ENCODE measurements around the gene TMED5.
"Not testable (repeated sequence)": the region's sequence is repeated elsewhere in the genome, so short reads cannot be mapped to it uniquely, and the experiment has no call there.

TMED5 gene

DNA sequence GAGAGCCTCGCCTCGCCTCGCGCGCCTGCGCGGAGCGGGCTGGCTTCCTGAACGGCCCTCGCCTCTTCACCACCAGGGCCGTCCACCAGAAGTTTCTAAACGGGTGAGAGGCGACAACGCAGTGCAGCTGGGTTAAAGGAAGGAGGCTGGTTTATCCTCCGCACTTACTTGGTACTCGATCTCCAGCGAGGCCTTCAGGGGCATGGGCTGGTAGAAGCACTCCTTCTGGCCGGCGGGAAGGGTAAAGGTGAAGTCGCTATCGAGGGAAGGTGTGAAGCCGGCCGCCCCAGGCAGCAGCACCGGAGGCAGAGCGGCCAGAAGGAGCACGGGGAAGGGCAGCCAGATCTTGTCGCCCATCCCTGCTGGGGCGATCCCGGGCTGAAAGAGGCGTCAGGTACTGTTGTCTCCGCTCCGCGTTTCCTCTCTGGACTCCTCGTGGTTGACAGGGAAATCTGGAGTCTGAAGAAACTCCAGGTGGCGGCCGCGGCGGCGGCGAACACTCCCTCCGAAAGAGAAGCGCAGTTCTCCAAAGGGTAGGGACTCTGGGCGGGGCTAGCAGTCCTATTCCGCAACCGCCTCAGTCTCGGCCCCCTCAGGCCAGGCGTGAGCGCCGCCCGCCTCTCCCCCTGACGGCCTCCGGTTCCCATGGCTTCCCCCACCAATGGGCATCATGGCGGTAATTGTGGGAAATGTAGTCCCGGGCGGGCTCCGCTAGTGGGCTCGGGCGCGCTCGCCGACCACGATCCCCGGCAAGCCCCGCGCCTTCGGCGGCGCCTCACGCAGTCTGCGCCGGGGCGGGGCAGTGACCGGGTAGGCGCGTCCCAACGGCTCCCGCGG, at the start of gene TMED5:
TMED5 (minus strand) TSS at position 528 of the 837 bp plus-strand sequence; CDS start at position 357, 171 bp downstream.
- peak; percentile 92 for DNase-seq (ENCODE audit: low read depth)

DNA sequence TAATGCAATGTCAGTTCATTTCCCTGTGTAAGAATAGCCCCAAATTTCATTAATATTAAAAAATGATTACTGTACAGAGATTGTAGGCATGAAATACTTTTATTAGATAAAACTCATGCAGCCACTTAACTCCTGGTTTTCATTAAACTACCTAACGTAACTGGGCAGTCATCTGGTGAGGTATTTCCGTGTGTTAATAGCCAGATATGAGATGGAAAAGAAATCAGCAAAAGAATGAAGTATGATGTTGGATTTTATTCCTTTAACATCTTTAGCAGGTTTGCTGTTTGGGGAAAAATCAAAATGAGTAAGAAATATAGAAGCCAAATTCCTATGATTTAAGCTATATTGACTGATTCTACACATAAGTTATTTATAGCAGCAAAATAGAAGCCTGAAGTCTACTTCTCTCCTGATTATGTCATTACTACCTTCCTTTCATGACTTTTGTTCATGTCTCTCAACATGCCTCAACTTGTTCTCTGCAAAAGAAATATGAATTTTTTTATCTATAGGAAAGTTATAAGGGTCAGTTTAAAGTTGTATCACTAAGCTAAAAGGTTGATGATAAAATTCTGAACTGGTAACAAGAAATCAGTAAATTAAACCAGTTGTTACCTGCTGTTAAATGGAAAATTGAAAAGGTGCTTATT, 42.9 kb upstream of the TMED5 start:
- no peak for DNase-seq (ENCODE audit: low read depth)

DNA sequence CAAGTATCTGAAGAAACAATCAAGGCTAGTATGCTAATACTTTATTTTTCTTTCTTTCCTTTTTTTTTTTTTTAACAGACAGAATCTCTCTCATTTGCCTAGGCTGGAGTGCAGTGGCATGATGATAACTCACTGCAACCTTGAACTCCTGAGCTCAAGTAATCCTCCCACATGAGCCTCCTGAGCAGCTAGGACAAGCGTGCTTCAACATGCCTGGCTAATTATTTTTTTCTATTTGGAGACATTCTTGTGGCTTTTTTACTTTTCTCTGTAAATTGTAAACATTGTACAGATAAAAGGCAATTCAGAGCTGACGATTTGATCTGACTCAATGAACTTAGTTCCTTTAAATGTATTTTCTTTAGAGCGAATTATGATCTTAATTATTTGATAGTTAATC, 41.7 kb upstream of the TMED5 start:
- DNase-seq (ENCODE audit: low read depth) = no peak

DNA sequence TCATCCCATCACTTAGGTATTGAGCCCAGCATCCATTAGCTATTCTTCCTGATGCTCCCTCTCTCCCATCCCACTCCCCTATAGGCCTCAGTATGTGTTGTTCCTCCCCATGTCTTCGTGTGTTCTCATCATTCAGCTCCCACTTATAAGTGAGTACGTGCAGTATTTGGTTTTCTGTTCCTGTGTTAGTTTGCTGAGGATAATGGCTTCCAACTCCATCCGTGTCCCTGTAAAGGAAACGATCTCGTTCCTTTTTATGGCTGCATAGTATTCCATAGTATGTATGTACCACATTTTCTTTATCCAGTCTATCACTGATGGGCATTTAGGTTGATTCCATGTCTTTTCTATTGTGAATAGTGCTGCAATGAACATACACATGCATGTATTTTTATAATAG, 40.5 kb upstream of the TMED5 start:
- not testable (repeated sequence) for DNase-seq (ENCODE audit: low read depth)

DNA sequence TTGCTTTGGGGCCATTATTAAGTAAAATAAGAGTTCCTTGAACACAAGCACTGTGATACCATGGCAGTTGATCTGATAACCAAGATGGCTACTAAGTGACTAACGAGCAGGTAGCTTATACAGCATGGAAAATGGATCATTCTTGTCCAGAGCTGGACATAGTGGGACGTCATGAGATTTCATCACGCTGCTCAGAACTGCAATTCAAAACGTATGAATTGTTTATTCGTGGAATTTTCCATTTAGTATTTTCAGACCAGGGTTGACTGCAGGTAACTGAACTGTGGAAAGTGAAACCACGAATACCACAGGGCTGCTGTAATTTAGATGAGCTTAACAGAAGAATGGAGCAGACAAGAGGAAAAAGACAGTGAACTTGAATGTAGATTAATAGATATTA, 39.2 kb upstream of the TMED5 start:
- peak; percentile 5 for DNase-seq (ENCODE audit: low read depth)

DNA sequence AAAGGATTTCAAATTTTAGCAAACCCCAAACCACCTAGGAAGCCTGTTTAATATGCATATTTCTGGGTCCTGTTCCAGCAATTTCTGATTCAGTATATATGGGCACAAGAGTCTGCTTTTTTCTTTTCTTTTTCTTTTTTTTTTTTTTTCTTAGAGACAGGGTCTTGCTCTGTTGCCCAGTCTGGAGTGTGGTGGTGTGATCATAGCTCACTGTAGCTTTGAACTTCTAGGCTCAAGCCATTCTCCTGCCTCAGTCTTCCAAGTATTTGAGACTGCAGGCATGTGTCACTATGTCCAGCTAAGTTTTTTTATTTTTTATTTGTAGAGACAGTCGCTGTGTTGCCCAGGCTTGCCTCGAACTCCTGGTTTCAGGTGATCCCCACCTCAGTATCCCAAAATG, 35.1 kb upstream of the TMED5 start:
- DNase-seq (ENCODE audit: low read depth) = no peak

DNA sequence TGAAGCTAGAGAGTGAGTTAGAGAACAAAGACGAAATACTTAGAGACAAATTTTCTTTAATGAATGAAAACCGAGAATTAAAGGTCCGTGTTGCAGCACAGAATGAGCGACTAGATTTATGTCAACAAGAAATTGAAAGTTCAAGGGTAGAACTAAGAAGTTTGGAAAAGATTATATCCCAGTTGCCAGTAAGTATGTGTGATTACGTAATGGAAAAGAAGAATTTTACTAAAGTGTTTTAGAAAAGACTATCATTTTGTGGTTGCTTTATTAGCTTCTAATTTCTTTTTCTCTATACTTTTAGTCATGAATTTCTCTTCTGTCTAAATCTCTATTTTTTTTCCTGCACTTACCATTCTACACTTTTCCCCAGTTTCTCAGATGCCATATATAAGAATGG, 27.0 kb upstream of the TMED5 start:
- DNase-seq (ENCODE audit: low read depth) = no peak

DNA sequence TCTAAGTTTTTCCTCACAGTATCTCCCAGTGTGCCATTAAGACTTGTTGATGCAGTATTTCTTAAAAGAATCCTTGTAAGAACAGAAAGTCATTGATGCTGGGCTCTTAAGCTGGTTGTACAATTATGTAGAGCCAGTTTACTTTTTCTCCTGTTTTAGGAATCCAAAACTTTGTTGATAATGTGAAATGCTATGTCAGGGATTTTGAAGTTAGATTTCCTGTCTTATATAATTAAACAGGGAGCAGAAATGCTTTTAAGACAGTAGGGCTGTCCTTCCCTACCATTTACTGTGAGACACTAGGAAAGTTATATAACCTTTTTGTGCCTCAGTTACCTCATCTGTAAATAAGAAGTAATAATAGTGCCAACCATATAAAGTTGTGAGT, 26.3 kb upstream of the TMED5 start:
- DNase-seq (ENCODE audit: low read depth) = no peak

DNA sequence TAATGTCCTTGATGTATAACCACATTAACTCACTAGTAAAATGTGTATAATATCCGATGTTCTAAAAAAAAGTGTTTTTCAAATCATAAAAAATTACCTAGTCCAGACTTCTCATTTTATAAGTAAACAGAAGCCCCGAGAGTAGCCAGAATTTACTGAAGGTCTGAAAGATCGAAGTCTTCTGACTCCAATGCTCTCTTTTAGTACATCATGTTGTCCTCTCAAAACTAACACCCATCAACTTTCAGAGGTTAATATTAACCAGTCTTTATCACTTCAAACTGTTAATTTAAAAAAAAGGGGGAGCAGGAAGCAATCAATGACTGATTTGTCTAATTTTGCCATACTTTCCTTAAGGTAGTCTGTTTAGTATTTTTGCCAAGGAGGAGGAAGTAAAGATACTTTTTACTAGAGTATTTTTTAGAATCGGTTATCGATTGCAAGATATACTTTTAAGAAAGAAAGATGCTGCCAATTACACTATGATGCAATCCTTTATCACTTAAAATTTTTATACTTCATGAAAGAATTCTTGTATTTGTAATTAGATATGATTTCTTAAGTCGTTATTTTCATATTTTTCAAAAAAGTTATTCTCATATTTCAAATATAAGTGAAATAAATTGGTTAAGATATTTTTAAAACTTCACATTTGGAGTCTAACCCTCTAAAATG, 25.8 kb upstream of the TMED5 start:
- no peak for DNase-seq (ENCODE audit: low read depth)

DNA sequence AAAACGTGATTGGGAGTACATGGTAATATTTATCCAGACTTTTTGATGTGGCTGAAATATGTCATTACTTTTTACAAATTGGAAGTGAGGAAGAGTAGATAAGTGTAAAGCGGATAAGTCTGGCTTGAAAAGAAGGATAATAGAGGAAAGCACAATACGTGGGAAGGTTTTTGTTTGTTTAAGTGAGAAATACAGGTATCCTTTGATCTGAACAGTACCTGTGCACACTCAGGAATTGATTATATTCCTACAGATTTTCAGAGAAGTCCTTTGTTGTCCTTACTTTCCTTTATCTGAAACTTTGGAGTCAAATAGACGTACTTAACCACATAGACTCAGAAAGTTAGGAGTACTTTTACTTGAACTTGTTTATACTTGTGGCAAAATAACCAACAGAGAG, 20.5 kb upstream of the TMED5 start:
- DNase-seq (ENCODE audit: low read depth) = no peak

DNA sequence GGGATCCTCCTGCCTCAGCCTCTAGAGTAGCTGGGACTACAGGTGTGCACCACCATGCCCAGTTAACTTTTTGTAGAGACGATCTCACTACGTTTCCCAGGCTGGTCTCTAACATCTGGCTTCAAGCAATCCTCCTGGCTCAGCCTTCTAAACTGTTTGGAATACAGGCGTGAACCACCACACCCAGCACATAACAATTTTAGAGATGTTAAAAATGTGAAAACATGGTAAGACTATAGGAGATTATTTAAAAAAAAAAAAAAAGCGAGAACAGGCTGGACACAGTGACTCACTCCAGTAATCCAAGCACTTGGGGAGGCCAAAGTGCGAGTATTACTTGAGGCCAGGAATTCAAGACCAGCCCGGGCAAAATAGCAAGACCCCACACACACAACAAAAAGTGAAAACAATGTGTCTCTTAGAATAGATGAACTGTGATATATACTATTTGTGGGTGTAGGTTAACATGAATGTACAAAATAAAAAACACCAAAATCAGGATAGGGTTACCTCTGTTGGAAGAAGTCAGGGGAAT, 19.9 kb upstream of the TMED5 start:
- DNase-seq (ENCODE audit: low read depth) = no peak

DNA sequence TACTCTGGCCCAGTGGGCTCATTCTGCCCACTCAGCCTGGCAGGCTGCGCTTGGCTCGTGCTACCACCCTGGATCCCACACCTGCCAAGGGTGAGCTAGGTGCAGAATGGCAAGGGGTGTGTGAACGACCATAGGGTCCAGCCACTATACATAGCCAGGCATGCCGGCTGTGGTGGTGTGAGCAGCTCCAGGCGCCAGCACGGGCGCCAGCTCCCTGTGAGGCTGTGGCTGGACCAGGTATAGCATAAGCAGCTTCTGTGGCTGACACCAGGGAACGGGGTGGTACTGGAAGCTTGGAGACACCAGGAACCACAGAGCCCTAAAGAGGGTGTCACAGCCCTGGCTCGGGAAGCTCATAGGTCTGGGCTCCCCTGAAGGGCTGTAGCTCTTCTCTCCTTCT, 18.9 kb upstream of the TMED5 start:
- DNase-seq (ENCODE audit: low read depth) = no peak

DNA sequence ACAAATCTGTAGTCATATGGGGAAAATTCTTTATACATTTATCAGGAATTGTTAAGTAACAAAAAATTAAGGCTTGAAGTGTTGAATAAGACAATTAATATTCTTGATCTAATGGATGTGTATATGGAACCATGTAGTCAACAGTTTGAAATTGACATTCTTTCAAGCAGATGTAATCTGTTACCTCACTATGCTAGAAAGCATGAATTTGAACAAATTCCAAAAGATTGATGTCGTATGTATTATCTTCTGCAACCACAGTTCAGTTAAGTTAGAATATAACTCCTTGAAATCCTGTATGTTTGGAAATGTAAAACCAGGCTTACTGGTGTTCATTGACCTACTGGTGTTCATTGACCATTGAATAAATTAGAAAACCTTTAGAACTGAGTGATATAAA, 16.4 kb upstream of the TMED5 start:
- DNase-seq (ENCODE audit: low read depth) = no peak

DNA sequence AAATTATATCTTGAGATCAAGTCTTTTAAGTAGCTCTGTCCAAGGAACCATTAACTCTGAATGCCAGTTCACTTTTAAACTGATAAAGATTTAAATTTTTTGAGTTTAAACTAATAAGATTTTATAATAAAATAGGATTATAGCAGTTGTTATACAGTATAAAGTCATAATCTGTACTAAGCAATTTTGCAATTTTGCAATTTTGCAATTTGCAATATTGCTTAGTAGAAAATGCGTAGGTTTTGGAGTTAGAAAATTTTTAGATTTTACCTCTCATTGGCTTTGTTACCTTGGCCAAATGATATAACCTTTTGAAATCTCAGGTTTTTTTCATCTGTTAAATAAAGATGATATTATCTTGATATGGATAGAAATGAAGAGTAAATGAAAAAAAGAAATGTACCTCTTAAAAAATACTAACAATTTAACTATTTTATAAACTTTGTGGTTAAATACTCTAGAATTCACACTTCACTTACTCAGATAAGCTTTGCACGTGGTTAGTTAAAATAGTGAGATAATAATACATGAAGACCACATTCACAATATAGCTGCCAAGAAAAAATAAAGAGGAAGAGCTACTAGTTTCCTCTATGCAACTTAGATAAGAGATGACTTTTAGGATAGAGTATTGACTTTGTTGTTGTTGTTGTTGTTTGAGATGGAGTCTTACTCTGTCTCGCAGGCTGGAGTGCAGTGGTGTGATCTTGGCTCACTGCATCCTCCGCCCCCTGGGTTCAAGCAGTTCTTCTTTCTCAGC, 14.2 kb upstream of the TMED5 start:
- DNase-seq (ENCODE audit: low read depth) = no peak

DNA sequence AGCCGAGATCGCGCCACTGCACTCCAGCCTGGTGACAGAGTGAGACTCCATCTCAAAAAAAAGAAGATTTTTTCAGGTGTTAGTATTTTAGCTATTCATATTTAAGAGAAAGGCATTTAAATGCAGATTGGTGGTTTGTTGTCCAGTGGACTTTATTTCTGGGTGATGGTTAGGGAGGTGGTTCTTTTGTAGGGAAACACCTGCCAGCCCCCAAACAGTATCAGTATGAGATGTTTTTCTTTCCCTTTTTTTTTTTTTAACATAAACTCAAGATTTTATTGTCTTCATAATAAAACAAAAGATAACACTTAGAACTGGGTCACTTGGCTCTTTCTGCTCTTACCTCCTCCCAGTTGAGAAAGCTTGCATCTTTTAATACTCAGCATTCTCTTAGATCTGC, 10.2 kb upstream of the TMED5 start:
- no peak for DNase-seq (ENCODE audit: low read depth)

DNA sequence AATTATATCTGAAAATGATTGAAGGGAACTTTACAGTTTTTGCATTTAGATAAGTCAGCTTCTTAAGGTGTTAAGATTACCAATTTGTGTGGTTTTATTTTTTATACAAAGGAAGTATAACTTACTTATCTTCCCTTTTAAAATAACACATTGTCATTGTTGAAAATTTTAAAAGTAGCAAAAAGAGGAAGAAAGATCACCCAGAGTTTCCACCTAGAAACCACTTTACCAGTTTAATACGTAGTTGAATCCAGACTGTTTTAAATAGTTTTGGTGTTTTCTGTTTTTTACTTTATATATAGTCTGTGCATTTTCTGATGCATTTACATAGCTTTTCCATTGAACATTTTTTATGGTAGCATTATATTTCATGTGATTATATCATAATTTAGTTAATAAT, 6.5 kb upstream of the TMED5 start:
- no peak for DNase-seq (ENCODE audit: low read depth)

DNA sequence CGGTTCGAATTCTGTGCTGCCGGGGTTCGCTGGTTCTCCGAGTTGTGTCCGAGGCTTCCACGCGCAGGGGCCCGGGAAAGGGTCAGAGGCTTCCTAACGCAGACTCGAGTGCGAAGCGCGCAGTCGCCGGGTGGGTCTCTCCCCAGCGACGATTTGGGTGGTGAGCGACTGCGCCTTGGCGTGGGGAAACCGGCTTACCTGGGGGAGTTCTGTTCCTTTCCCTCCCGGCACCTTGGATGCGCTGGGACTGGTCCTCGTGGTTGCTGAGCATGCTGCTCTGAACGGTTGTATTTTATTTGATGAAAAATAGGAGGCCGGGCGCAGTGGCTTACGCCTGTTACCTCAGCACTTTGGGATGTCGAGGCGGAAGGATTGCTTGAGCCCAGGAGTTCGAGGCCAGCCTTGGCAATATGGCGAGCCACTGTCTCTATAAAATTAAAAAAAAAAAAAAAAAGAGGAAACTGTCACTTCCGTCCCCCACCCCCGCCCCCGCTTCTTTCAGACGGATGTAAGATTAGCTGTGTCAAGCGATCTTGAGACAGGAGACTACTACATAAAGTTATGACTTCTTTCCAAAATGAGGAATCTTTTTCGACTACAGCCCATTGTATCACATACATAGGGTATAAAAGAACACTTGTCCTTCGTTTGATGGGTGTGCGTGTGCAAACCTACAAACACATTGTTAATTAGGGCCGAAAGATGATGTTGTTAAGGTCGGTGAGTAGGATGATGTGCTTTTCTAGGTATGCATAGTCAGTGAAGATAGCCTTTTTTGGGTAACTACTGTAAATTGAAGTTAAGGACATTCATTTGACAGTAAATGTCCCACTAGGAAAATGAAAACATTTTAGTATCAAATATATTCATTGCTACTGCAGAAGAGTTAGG, 755 bp upstream of the TMED5 start, which contains the start of gene CCDC18:
CCDC18 (plus strand) TSS at position 2 of the 891 bp plus-strand sequence. CDS start 2,638 bp downstream, outside the sequence.
- DNase-seq (ENCODE audit: low read depth) = peak; percentile 40

DNA sequence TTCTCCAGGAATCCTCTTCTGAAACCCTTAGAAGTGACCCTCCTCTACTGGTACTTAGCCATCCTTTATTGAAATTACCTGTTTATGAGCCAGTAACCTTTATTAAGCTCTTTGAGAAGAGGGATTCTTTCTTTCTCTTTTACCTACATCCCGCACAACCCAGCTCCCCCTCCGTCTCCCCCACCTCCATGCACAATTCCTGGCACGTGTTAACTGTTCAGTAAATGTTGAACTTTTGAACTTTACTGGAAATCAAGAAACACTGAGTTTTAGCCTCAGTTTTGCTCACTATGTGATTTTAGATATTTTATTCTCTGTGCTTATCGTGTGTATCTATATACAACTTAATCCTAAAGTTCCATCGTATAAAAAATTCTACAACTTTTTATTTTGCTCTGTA, 1.8 kb downstream of the TMED5 start:
- DNase-seq (ENCODE audit: low read depth) = no peak

DNA sequence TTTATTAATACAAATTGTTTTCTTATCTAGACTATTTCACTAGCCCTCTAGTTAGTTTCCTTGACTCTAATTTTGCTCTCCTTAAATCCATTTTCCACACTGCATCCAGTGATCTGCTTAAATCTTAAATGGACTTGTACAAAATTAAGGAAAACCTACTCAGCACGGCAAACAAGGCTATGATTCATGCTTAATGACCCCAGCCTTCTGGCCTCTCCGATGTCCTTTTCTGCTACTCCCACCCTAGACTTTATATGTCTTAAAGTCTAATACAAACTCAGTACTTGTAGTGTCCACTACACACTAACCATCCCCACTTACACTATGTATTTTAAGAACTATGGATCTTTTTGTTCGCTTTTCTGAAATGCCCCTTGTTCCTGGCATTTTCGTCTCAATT, 2.2 kb downstream of the TMED5 start:
- no peak for DNase-seq (ENCODE audit: low read depth)

DNA sequence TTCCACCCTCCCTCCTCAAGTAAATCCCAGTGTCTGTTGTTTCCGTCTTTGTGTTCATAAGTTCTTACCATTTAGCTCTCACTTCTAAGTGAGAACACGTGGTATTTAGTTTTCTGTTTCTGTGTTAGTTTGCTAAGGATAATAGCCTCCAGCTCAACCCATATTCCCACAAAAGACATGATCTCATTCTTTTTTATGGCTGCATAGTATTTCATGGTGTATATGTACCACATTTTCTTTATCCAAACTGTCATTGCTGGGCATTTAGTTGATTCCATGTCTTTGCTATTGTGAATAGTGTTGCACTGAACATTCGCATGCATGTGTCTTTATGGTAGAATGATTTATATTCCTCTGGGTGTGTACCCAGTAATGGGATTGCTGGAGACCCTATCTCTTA, 5.6 kb downstream of the TMED5 start:
- not testable (repeated sequence) for DNase-seq (ENCODE audit: low read depth)

DNA sequence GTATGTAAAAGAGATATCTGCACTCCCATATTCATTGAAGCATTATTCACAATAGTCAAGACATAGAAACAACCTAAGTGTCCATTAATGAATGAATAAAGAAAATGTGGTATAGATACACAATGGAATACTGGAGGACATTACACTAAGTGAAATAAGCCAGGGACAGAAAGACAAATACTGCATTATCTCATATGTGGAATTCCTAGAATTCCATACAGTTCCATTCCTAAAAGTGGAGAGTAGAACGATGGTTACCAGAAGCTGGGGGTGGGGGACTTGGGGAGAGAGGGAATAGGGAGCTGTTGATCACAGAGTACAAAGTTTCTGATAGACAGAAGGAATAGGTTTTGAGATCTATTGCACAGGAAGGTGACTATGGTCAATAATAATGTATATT, 7.4 kb downstream of the TMED5 start:
- no peak for DNase-seq (ENCODE audit: low read depth)
